Thyroid gland (tissue), 4 donors: Measurements from ENCODE around the gene FUCA2. TPM values are rescaled to one million over a fixed set of nuclear protein-coding genes. Genes with fewer than 3 reads are reported as not detected.

Source experiments
- DNase-seq, 2 donors: peaks; one replicate each; pipeline ENCODE4 v3.0.0-alpha.2; 2019
- H3K27ac ChIP-seq, 3 donors: fragments of 200-600 bp; sonication (generic); 1 replicate in 2 of 3; 2 replicates in 1 of 3; pipeline ENCODE4 v1.5.1; 2016 to 2019; ENCODE audit warnings: mild to moderate bottlenecking in 1 of 3, moderate library complexity in 1 of 3
- H3K27me3 ChIP-seq: fragments of 200-600 bp; sonication (generic); one replicate; pipeline ENCODE4 v1.5.1; 2019
- H3K36me3 ChIP-seq, 2 donors: fragments of 200-600 bp; sonication (generic); one replicate each; pipeline ENCODE4 v1.5.1; 2016 to 2019
- H3K4me1 ChIP-seq, 2 donors: fragments of 200-600 bp; sonication (generic); one replicate each; pipeline ENCODE4 v1.5.1; 2017 to 2019
- H3K4me3 ChIP-seq, 3 donors: fragments of 200-600 bp; sonication (generic); replicated peaks in 1 of 3; 1 replicate in 2 of 3; 2 replicates in 1 of 3; pipeline ENCODE4 v1.5.1; 2016; ENCODE audit warnings: mild to moderate bottlenecking in 1 of 3
- H3K9me3 ChIP-seq: fragments of 200-600 bp; sonication (generic); one replicate; pipeline ENCODE4 v1.5.1; 2017
- POLR2A ChIP-seq, 2 donors: fragments of 450-650 bp; IDR thresholded peaks; one replicate each; pipeline ENCODE4 v1.6.1; 2017; ENCODE audit warnings: antibody characterized with exemption in 2 of 2, mild to moderate bottlenecking in 2 of 2, moderate library complexity in 1 of 2
- WGBS, 2 donors: methylation state at CpG; one replicate each; pipeline ENCODE4 v1.1.5; 2017; 5-methylcytosine and 5-hydroxymethylcytosine counted together
- intact Hi-C: fragments of 100-400 bp; cut with DNase I; formaldehyde crosslinking; loops from one replicate; pipeline ENCODE4 v1.15.1; 2023
- total RNA-seq, 4 donors: library from RNA; depleted of rRNA; stranded (reverse); fragments of >200 nt; gene quantifications; one replicate each; pipeline ENCODE4 v1.2.3, GENCODE V29; 2016
- TF ChIP-seq, protein P1 (sequence below), 6 experiments: fragments of 200-600 bp in 3 of 6; fragments of 450-650 bp in 3 of 6; sonication (generic) in 3 of 6; IDR thresholded peaks; one replicate each; pipeline ENCODE4 v1.5.1; 2016 to 2019; ENCODE audit warnings: antibody characterized with exemption in 6 of 6, mild to moderate bottlenecking in 2 of 6, inconsistent platforms in 1 of 6, moderate library complexity in 1 of 6

Gene FUCA2
- total RNA-seq, 4 donors from 2014 or later, result 31.7 to 59.1 (median 44.7) TPM

- H3K27me3 ChIP-seq, result no peaks in the 10 kb centered on the region
- no peak for DNase-seq
- peaks cover 0 to 9% of the 10 kb centered on the region in 2 donors for H3K36me3 ChIP-seq
- WGBS, 2 donors, result 93 to 99% methylated on average over 6 of the region's 6 CpGs
- no peak for TF ChIP-seq POLR2A (IDR thresholded peaks at IDR 0.05)
- TF ChIP-seq, protein P1, sequence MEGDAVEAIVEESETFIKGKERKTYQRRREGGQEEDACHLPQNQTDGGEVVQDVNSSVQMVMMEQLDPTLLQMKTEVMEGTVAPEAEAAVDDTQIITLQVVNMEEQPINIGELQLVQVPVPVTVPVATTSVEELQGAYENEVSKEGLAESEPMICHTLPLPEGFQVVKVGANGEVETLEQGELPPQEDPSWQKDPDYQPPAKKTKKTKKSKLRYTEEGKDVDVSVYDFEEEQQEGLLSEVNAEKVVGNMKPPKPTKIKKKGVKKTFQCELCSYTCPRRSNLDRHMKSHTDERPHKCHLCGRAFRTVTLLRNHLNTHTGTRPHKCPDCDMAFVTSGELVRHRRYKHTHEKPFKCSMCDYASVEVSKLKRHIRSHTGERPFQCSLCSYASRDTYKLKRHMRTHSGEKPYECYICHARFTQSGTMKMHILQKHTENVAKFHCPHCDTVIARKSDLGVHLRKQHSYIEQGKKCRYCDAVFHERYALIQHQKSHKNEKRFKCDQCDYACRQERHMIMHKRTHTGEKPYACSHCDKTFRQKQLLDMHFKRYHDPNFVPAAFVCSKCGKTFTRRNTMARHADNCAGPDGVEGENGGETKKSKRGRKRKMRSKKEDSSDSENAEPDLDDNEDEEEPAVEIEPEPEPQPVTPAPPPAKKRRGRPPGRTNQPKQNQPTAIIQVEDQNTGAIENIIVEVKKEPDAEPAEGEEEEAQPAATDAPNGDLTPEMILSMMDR (IDR thresholded peaks at IDR 0.05), result no peak
- H3K4me1 ChIP-seq, result peaks cover 10 to 14% of the 10 kb centered on the region in 2 donors
- no peak overlapping the region for H3K4me3 ChIP-seq
- H3K27ac ChIP-seq, result no peak overlapping the region
- H3K9me3 ChIP-seq, result no peaks in the 10 kb centered on the region
- intact Hi-C loops, result no loop called here
These were observed 4.0 kb downstream of the FUCA2 start for GRCh38 chr6:143507358-143508145.

- Histone ChIP-seq H3K27me3 (no peaks in the 10 kb centered on the region), H3K9me3 (no peaks in the 10 kb centered on the region), H3K4me1 (peaks cover 7 to 8% of the 10 kb centered on the region in 2 donors), H3K36me3 (peaks cover 0 to 9% of the 10 kb centered on the region in 2 donors), H3K4me3 (no peak overlapping the region), H3K27ac (no peak overlapping the region)
- DNase-seq, result no peak
- TF ChIP-seq, protein P1 (IDR thresholded peaks at IDR 0.05), result no peak
- TF ChIP-seq POLR2A (IDR thresholded peaks at IDR 0.05), result no peak
- WGBS, 2 donors, result 96 to 97% methylated on average over 2 of the region's 2 CpGs
- intact Hi-C loops, result no loop called here
These were observed 4.9 kb downstream of the FUCA2 start for GRCh38 chr6:143506620-143507019.

- DNase-seq, result no peak
- TF ChIP-seq POLR2A (IDR thresholded peaks at IDR 0.05), result no peak
- TF ChIP-seq, protein P1 (IDR thresholded peaks at IDR 0.05), result no peak
- Histone ChIP-seq H3K36me3 (peaks cover 0 to 12% of the 10 kb centered on the region in 2 donors), H3K27me3 (no peaks in the 10 kb centered on the region), H3K27ac (no peak overlapping the region), H3K4me1 (peaks cover 7 to 8% of the 10 kb centered on the region in 2 donors), H3K4me3 (no peak overlapping the region), H3K9me3 (no peaks in the 10 kb centered on the region)
- intact Hi-C loops, result no loop called here
- 96 to 98% methylated on average over 6 of the region's 6 CpGs for WGBS, 2 donors
These were observed 5.3 kb downstream of the FUCA2 start for GRCh38 chr6:143506199-143506598.

- no peak for DNase-seq
- Histone ChIP-seq H3K27me3 (no peaks in the 10 kb centered on the region), H3K27ac (no peak overlapping the region), H3K4me1 (peaks cover 4% of the 10 kb centered on the region in 2 donors), H3K9me3 (no peaks in the 10 kb centered on the region), H3K36me3 (peaks cover 2 to 13% of the 10 kb centered on the region in 2 donors), H3K4me3 (no peak overlapping the region)
- 89 to 90% methylated on average over 2 of the region's 2 CpGs for WGBS, 2 donors
- TF ChIP-seq, protein P1 (IDR thresholded peaks at IDR 0.05), result no peak
- no peak for TF ChIP-seq POLR2A (IDR thresholded peaks at IDR 0.05)
- intact Hi-C loops, result no loop called here
These were observed 6.0 kb downstream of the FUCA2 start for GRCh38 chr6:143505537-143505936.

GRCh38 chr6:143505111-143505510 is 6.4 kb downstream of the FUCA2 start:
- Histone ChIP-seq H3K27ac (no peak overlapping the region), H3K9me3 (no peaks in the 10 kb centered on the region), H3K36me3 (peaks cover 6 to 13% of the 10 kb centered on the region in 2 donors), H3K27me3 (no peaks in the 10 kb centered on the region), H3K4me3 (no peak overlapping the region), H3K4me1 (no peaks in the 10 kb centered on the region)
- intact Hi-C loops, result no loop called here
- 86 to 94% methylated on average over 5 of the region's 5 CpGs for WGBS, 2 donors
- DNase-seq, result no peak
- no peak for TF ChIP-seq POLR2A (IDR thresholded peaks at IDR 0.05)
- TF ChIP-seq, protein P1 (IDR thresholded peaks at IDR 0.05), result no peak
